NOMO-1 (cell line): ENCODE measurements around the gene PRKCA.

ENCODE experiments used
- DNase-seq, 2 experiments: peaks; one replicate each; lab custom pipeline; 2025; ENCODE audit not compliant: unreplicated experiment in 2 of 2; lab: John Stamatoyannopoulos, UW

PRKCA gene

DNA sequence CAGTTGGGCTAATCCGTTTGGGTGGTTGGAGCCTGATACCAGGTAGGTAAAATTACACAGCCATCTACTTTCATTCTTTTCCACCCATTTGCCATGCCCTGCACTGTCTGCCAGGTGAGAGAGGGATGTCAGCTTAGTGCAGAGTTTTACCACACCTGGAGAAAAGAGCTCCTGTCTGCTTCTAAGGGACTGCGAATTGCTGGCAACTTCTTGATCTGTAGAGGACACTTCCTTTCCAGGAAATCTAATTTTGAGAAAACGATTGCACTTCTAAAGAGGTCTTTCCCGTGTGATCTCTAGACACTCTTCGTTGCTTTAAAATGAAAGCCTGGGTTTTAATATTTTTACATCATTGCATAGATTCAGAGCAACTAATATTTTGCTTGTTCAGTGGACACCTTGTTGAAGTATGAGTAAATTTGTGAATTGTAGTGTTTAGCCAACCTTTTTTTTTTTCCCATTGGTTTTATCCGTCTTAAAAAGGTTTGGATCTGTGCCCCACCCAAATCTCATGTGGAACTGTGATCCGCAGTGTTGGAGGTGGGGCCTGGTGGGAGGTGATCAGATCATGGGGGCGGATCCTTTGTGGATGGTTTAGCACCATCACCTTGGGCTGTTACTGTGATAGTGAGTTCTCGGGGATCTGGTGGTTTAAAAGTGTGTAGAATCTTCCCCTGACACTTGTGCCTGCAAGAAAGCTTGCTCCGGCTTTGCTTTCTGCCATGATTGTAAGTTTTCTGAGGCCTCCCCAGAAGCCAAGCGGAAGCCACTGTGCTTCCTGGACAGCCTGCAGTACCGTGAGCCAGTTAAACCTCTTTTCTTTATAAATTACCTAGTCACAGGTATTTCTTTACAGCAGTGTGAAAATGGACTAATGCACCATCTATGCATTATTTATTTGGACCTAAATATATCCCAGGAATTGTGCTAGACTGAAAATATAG, 104.6 kb downstream of the PRKCA start:
- no peak for DNase-seq

GRCh38 chr17:66407864-66408263, 105.5 kb downstream of the PRKCA start:
- no peak for DNase-seq

DNA sequence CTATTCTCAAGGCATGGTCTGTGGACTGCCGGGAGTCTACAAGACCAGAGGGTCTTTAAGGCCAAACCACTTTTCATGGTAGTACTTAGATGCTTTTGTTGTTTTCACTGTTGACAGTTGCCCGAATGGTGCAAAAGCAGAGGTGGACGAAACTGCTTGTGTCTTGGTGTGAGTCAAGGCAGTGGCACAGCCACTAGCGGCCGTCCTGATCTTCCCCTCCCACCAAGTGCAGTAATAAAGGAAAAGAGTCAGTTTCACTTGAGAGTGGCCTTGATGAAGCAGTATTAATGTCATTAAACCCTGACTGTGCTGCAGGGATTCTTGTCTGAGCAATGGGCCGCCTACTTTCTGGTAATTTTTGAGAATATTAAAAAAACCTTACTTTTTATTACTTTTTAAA, 109.1 kb downstream of the PRKCA start:
- no peak for DNase-seq

- no peak for DNase-seq
Observed at GRCh38 chr17:66412857-66413558, 110.6 kb downstream of the PRKCA start.

DNA sequence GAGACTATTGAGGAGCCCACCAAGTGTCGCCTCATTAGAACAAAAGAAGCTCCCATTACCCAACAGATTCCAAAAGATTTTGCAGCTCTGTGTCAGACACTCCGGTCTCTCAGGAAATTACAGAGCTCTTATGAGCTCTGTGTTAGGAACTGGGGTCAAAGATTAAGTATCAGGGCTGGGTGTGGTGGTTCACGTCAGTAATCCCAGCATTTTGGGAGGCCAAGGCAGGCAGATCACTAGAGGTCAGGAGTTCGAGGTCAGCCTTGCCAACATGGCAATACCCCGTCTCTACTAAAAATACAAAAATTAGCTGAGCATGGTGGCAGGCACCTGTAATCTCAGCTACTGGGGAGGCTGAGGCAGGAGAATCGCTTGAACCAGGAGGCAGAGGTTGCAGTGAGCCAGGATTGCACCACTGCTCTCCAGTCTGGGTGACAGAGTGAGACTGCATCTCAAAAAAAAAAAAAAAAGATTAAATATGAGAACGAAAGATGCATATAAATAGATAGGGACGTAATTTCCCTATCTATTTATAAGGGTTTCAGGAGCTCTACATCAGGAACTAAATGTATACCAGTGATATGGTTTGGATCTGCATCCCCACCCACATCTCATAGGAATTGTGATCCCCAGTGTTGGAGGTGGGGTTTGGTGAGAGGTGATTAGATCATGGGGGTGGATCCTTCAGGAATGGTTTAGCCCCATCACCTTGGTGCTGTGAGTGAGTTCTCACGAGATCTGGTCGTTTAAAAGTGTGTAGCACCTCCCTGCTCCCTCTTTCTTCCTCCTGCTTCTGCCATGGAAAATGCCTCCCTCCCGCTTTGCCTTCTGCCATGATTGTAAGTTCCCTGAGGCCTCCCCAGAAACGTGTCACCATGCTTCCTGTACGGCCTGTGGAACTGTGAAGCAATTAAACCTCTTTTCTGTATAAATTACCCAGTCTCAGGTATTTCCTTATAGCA, 111.4 kb downstream of the PRKCA start:
- no peak for DNase-seq

DNA sequence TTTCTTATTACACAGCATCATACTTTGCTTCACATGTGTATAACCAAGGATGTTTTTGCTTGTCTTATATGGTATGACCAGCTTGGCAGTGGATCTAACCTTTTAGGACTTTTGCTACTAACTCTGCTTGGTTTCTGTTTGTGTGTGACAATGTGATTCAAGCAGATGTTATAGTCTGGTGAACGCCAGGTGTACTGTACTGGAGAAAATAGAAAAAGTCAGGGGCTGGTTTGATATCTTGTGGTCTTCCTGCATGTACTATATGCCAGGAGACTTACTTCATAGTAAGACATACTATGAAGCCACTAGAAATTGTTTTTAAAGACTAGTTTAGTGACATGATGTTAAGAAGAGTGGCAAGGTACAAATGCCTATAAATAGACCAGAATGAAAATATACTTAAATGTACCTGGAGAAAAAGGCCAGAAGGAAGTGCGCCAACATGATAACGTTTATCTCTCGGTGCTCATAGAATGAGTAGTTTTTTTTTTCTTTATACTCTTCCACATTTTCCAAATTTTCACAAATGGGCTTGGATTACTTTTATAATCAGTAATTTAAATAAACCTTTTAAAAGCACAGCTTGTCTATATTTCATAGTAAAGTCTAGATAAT, 112.3 kb downstream of the PRKCA start:
- no peak for DNase-seq

DNA sequence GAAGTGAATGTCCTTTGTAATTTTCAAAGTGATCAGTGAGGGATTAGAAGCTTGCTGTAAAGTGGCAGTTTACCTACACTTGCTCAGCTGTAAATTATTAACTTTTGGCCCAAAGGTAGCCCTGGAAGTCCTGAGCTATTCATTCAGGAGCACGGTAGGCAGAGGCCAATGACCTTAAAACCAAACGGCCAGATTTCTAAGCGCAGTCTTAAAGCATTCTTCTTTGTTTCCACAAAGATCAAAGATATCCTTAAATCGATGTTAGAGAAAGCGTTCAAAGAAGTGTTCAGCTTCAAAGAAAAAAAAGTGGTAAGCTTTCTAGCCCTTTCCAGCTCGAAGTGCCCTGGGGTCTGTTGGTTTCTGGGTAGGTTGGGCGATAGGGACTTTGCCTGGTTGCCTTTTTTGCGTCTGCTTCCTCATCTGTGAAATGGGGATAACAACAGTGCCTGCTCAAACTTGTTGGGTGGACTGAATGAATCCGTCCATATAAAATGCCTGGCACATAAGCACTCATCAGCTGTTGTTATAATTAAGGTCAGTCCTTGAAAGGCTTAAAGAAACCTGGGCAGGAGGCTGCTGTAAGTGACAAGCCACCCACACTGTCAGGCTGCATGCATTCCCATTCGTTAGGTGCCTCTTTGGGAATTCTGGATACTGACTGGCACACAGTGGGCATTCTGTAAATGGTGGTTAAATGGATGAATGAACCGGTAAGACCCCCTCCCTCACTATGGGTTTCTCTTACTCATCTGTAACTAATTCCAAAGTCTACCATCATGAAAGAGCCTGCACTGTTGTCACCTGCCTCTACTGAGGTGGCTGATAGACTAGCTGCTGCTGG, 113.2 kb downstream of the PRKCA start:
- DNase-seq: no peak

- no peak for DNase-seq
Observed at GRCh38 chr17:66416207-66416940, 114.0 kb downstream of the PRKCA start.

DNA sequence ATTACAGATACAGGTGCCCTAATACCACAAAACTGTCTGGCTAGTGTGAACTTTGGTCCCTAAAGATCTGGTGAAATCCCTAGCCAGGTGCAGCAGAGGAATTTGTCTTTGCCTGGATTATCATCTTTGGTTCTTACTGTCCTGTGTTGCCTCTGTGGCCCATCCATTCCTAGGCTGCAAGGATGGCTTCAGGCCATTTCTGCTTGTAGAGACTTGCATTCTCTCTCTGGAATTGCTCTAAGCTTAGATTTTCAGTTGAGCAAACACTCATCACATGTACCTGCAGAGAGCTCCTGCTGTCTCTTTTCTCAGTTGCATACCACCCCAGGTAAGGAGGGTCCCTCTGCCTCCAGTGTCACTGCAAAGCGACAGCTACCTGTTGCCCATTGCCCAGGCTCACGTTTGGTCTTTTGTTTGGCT, 114.9 kb downstream of the PRKCA start:
- DNase-seq: no peak

- DNase-seq: peak; percentile 25 to 61
Observed at GRCh38 chr17:66420961-66421371, 118.6 kb downstream of the PRKCA start.

- DNase-seq: no peak
Observed at GRCh38 chr17:66422186-66422585, 119.8 kb downstream of the PRKCA start.

DNA sequence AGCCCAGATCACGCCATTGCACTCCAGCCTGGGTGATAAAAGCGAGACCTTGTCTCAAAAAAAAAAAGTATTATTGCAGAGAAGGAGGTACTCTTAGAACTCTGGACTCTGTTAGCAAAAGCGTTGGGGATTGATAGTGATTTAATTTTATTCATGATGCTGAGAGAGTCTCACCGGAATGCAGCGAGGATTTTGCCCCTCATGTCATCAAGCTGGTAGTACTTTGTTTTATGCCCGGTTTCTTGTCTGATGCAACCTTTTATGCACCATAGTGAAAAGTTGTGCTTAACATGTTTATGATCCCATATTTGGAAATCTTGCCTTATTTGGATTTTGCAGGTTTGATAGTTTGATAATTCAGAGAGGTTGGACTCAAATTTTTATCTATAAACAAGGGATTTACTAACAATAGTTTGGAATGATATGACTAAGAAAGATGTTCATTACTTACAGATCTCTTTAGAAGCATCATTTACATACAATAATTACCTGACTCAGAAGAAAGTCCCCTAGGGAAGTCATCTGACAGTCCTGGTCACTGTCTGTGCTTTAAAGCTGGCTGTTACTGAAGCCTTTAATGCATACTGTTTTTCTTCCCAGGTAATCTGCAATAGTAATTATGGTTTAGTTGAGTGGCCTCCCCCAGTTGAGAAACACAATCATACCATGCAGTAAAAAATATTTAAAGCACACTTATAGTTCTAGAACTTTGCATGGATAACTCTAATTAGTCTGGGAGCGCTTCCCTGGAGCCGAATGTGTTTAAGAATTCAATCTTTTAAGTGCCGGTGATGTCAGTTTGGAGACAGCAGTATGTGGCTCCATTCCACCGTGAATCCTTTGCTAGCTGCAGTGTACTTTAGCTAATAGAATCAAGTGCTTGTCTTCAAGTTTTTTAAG, 120.9 kb downstream of the PRKCA start:
- DNase-seq: no peak

DNA sequence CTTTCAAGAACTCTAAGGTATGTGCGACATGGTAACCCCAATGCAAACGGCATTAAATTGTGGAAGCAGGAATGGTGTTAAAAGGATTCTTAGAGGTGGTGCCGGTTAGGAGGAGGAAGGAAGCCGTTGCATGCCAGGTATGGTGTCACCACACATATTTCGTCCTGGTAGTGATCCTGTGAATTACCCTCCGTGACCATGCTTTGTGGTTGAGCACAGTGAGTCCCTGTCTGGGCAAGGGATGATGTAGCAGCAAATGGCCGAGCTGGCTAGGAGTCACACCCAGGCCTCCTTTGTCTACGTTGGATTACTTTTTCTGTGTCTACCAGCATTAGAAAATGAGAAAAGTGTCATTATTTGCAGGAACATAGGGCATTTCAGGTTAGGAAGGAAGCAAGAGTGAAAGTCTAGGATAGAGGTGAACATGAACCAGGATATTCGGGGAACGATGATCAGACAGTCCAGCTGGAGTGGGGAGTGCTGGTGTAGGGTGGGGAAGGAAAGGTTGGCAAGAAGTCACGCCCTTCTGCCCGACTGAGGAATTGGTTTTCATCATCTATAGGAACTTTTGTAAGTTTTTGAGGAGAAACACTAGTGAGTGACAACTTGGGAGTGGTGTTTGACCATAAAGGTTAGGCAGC, 123.5 kb downstream of the PRKCA start:
- DNase-seq: no peak

DNA sequence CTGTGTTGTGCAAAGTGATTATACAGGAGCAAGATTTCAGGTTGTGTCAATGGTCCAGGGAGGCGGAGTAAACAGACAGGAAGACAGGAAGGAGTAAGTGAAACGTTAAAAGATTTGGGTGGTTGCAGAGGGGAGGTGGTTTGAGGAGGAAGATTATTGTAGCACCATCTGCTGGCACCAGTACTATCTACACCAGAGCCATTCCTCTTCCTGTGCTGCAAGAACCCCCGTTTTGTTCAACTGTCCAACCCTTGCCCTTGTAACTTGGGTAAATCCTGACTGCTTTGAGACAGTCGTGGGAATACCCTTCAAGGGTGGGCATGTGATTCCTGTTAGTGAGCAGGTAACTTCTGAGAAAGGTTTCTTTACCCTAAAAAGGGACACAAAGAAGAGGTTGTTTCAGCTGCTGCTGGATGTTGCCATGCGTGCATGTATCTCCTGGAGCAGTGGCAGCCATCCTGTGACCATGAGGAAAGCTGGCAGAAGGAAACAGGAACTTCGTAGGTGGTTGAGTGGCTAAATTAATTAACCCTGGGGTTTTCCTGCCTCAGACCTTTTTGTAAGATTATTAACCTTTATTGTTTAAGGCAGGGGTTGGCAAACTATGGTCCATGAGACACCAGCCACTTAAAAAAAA, 124.1 kb downstream of the PRKCA start:
- no peak for DNase-seq

DNA sequence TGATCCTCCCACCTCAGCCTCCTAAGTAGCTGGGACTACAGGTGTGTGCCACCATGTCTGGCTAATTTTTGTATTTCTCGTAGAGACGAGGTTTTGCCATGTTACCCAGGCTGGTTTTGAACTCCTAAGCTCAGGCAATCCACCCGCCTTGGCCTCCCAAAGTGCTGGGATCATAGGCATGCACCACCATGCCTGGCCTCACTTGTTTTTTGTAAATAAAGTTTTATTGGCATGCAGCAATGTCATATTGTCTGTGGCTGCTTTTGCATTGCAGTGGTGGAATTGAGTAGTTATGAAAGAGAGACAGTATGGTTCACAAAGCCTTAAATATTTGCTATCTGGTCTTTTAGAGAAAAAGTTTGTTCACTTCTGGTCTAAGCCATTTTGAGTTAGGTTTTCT, 124.7 kb downstream of the PRKCA start:
- no peak for DNase-seq

- peak in 1 of 2 experiments; percentile 34 for DNase-seq
Observed at GRCh38 chr17:66429680-66430079, 127.3 kb downstream of the PRKCA start.
